Neural cell (in vitro differentiated cells): ENCODE data around the gene SYMPK.

Source experiments
- EZH2 ChIP-seq: fragments of 200-600, 300-800 bp; shearing (Covaris generic), sonication (generic); IDR thresholded peaks from 2 replicates; pipeline ENCODE4 v1.6.1; 2014; ENCODE audit warnings: antibody characterized with exemption, low read length, borderline replicate concordance, mild to moderate bottlenecking; ENCODE audit not compliant: insufficient read depth, poor library complexity, severe bottlenecking
- SMC3 ChIP-seq: fragments of 450-650 bp; conservative IDR thresholded peaks from 2 replicates; pipeline ENCODE4 v1.6.1; 2014; ENCODE audit warnings: antibody characterized with exemption, mild to moderate bottlenecking, moderate library complexity; ENCODE audit not compliant: poor library complexity
- TF ChIP-seq, protein P1 (sequence below): fragments of 450-650 bp; IDR thresholded peaks from 2 replicates; pipeline ENCODE4 v1.5.1; 2014; ENCODE audit warnings: antibody characterized with exemption, mild to moderate bottlenecking, moderate library complexity; ENCODE audit not compliant: poor library complexity, severe bottlenecking
- TF ChIP-seq, protein P2 (sequence below): IDR thresholded peaks from 2 replicates; pipeline ENCODE4 v1.6.1; 2012; ENCODE audit warnings: borderline replicate concordance

DNA sequence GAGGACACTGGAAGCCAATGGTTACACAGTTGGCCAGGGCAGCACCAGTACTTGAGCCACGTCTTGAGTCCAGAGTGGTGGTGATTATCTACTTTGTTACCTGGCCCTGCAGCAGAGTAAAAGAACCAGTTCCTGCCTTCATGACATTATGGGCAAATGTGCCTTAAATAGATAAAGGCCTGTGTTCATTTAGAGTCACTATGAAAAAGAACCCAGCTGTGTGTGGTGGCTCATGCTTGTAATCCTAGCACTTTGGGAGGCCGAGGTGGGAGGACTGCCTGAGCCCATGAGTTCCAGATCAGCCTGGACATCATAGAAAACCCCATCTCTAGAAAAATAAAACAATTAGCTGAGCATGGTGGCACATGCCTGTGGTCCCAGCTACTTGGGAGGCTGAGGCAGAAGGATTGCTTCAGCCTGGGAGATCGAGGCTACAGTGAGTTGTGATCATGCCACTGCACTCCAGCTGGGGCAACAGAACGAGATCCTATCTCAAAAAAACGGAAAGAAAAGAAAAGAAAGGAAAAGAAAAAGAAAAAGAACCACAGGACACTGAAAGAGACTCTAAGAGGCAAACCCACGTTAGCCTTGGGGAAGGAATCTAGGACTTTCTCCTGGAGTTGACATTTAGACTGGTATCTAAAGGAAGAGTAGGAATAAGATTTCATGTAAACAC, 26.4 kb upstream of the SYMPK start:
- TF ChIP-seq EZH2 = no peak
- TF ChIP-seq, protein P1, sequence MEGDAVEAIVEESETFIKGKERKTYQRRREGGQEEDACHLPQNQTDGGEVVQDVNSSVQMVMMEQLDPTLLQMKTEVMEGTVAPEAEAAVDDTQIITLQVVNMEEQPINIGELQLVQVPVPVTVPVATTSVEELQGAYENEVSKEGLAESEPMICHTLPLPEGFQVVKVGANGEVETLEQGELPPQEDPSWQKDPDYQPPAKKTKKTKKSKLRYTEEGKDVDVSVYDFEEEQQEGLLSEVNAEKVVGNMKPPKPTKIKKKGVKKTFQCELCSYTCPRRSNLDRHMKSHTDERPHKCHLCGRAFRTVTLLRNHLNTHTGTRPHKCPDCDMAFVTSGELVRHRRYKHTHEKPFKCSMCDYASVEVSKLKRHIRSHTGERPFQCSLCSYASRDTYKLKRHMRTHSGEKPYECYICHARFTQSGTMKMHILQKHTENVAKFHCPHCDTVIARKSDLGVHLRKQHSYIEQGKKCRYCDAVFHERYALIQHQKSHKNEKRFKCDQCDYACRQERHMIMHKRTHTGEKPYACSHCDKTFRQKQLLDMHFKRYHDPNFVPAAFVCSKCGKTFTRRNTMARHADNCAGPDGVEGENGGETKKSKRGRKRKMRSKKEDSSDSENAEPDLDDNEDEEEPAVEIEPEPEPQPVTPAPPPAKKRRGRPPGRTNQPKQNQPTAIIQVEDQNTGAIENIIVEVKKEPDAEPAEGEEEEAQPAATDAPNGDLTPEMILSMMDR = no peak
- TF ChIP-seq, protein P2, sequence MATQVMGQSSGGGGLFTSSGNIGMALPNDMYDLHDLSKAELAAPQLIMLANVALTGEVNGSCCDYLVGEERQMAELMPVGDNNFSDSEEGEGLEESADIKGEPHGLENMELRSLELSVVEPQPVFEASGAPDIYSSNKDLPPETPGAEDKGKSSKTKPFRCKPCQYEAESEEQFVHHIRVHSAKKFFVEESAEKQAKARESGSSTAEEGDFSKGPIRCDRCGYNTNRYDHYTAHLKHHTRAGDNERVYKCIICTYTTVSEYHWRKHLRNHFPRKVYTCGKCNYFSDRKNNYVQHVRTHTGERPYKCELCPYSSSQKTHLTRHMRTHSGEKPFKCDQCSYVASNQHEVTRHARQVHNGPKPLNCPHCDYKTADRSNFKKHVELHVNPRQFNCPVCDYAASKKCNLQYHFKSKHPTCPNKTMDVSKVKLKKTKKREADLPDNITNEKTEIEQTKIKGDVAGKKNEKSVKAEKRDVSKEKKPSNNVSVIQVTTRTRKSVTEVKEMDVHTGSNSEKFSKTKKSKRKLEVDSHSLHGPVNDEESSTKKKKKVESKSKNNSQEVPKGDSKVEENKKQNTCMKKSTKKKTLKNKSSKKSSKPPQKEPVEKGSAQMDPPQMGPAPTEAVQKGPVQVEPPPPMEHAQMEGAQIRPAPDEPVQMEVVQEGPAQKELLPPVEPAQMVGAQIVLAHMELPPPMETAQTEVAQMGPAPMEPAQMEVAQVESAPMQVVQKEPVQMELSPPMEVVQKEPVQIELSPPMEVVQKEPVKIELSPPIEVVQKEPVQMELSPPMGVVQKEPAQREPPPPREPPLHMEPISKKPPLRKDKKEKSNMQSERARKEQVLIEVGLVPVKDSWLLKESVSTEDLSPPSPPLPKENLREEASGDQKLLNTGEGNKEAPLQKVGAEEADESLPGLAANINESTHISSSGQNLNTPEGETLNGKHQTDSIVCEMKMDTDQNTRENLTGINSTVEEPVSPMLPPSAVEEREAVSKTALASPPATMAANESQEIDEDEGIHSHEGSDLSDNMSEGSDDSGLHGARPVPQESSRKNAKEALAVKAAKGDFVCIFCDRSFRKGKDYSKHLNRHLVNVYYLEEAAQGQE = no peak
- no peak for TF ChIP-seq SMC3
